ENCODE measurements around the gene ASCC3. TPM values are rescaled to one million over a fixed set of nuclear protein-coding genes. Genes with fewer than 3 reads are reported as not detected.
A peak's percentile ranks its signal among the peaks of the same experiment; 100 is the strongest.

Gene ASCC3
- total RNA-seq, 4 donors from 2014 or later: 14.2 to 58.9 (median 36.6) TPM

DNA sequence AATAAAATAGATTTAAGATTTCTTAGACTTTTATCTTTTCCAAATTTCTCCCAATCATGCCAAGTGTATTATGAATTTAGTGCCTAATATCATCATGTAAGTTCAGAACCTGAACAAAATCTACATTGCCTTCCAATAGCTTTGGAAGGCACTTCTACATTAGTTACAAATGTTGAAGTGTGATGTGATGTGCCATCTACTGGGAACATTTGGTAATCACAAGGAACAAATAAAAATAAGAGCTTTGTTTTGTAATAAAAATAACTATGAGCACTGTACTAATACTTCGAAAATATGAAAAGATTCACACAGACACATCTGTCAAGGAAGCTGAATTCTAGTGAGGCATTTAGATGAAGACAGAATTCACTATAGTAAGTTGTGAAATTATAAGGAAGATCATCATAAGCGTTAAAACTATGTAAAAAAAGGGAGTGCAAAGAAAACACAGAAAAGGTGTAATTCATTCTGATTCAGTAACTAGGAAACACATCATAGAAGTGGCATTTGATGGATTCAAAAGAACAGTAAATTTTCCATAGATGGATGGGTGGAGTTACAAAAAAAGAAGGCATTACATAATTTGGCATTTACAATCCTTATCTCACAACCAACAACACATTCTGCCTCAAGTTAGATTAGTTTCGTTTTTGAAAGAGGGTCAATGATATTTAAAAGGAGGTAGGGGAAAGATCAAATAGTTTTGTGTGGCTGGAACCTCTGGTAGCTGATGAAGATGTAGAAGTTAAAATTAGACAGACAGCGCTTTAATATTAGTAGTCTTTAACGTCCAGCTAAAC lies 161.0 kb downstream of the ASCC3 start:
- peaks cover 0 to 39% (median 0%) of the 10 kb centered on the region in 3 donors for H3K36me3 ChIP-seq
- TF ChIP-seq POLR2A (IDR thresholded peaks at IDR 0.05): no peak
- TF ChIP-seq, protein P1, sequence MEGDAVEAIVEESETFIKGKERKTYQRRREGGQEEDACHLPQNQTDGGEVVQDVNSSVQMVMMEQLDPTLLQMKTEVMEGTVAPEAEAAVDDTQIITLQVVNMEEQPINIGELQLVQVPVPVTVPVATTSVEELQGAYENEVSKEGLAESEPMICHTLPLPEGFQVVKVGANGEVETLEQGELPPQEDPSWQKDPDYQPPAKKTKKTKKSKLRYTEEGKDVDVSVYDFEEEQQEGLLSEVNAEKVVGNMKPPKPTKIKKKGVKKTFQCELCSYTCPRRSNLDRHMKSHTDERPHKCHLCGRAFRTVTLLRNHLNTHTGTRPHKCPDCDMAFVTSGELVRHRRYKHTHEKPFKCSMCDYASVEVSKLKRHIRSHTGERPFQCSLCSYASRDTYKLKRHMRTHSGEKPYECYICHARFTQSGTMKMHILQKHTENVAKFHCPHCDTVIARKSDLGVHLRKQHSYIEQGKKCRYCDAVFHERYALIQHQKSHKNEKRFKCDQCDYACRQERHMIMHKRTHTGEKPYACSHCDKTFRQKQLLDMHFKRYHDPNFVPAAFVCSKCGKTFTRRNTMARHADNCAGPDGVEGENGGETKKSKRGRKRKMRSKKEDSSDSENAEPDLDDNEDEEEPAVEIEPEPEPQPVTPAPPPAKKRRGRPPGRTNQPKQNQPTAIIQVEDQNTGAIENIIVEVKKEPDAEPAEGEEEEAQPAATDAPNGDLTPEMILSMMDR (IDR thresholded peaks at IDR 0.05): peak in 3 of 6 experiments; percentile 23 to 48 (median 24)
- 52 to 67% methylated on average over 5 of the region's 5 CpGs for WGBS, 2 donors
- DNase-seq: no peak
- intact Hi-C loops (cut with DNase I): no loop called here
- no peaks in the 10 kb centered on the region for H3K9me3 ChIP-seq
- no peaks in the 10 kb centered on the region for H3K4me1 ChIP-seq
- H3K4me3 ChIP-seq: peak overlapping the region in 1 of 4 donors; percentile 27
- no peak overlapping the region for H3K27ac ChIP-seq
- H3K27me3 ChIP-seq: no peaks in the 10 kb centered on the region

- WGBS, 2 donors: 98% methylated on average over 6 of the region's 6 CpGs
- TF ChIP-seq, protein P1 (IDR thresholded peaks at IDR 0.05): no peak
- TF ChIP-seq POLR2A (IDR thresholded peaks at IDR 0.05): no peak
- Histone ChIP-seq H3K4me1 (no peaks in the 10 kb centered on the region), H3K27ac (no peak overlapping the region), H3K9me3 (no peaks in the 10 kb centered on the region), H3K4me3 (no peak overlapping the region), H3K36me3 (peaks cover 0 to 42% (median 0%) of the 10 kb centered on the region in 3 donors), H3K27me3 (no peaks in the 10 kb centered on the region)
- intact Hi-C loops (cut with DNase I): no loop called here
- no peak for DNase-seq
Observed at GRCh38 chr6:100712997-100713396, 168.1 kb downstream of the ASCC3 start.

- TF ChIP-seq, protein P1 (IDR thresholded peaks at IDR 0.05): no peak
- TF ChIP-seq POLR2A (IDR thresholded peaks at IDR 0.05): no peak
- intact Hi-C loops (cut with DNase I): no loop called here
- peaks cover 0 to 16% (median 0%) of the 10 kb centered on the region in 3 donors for H3K36me3 ChIP-seq
- H3K9me3 ChIP-seq: no peaks in the 10 kb centered on the region
- no peak for DNase-seq
- H3K4me1 ChIP-seq: no peaks in the 10 kb centered on the region
- H3K4me3 ChIP-seq: no peak overlapping the region
- no peak overlapping the region for H3K27ac ChIP-seq
- WGBS, 2 donors: 76 to 83% methylated on average over 2 of the region's 2 CpGs
- H3K27me3 ChIP-seq: no peaks in the 10 kb centered on the region
Observed at GRCh38 chr6:100706491-100706890, 174.6 kb downstream of the ASCC3 start.

GRCh38 chr6:100704961-100705360 lies 176.2 kb downstream of the ASCC3 start:
- 81 to 93% methylated on average over 5 of the region's 5 CpGs for WGBS, 2 donors
- Histone ChIP-seq H3K4me1 (no peaks in the 10 kb centered on the region), H3K9me3 (peaks cover 0 to 4% (median 0%) of the 10 kb centered on the region in 3 donors), H3K27me3 (no peaks in the 10 kb centered on the region), H3K36me3 (peaks cover 0 to 29% (median 0%) of the 10 kb centered on the region in 3 donors), H3K27ac (no peak overlapping the region), H3K4me3 (no peak overlapping the region)
- intact Hi-C loops (cut with DNase I): no loop called here
- no peak for DNase-seq
- TF ChIP-seq, protein P1 (IDR thresholded peaks at IDR 0.05): no peak
- no peak for TF ChIP-seq POLR2A (IDR thresholded peaks at IDR 0.05)

- peaks cover 0 to 4% (median 0%) of the 10 kb centered on the region in 3 donors for H3K9me3 ChIP-seq
- TF ChIP-seq, protein P1 (IDR thresholded peaks at IDR 0.05): no peak
- TF ChIP-seq POLR2A (IDR thresholded peaks at IDR 0.05): no peak
- no peaks in the 10 kb centered on the region for H3K4me1 ChIP-seq
- no peak overlapping the region for H3K4me3 ChIP-seq
- intact Hi-C loops (cut with DNase I): no loop called here
- peaks cover 0 to 41% (median 0%) of the 10 kb centered on the region in 3 donors for H3K36me3 ChIP-seq
- no peak overlapping the region for H3K27ac ChIP-seq
- WGBS, 2 donors: 82 to 87% methylated on average over 2 of the region's 2 CpGs
- DNase-seq: no peak
- no peaks in the 10 kb centered on the region for H3K27me3 ChIP-seq
Observed at GRCh38 chr6:100701728-100702127, 179.4 kb downstream of the ASCC3 start.

Data from esophagus squamous epithelium (tissue), 5 donors.